HFFc6 (cell line): Measurements from ENCODE around the gene OR56B1. TPM values are rescaled to one million over a fixed set of nuclear protein-coding genes. Genes with fewer than 3 reads are reported as not detected.

Experiments used
- DNase-seq: peaks from one replicate; pipeline ENCODE4 v3.0.0-alpha.2; 2018
- H3K27ac Mint-ChIP-seq: 2 replicates; pipeline ENCODE4 v1.8.0; 2020; ENCODE audit warnings: mild to moderate bottlenecking, mixed read lengths
- H3K27me3 Mint-ChIP-seq: 2 replicates; pipeline ENCODE4 v1.8.0; 2021; ENCODE audit warnings: mild to moderate bottlenecking, moderate library complexity, mixed read lengths; ENCODE audit not compliant: insufficient read depth
- H3K36me3 Mint-ChIP-seq: 2 replicates; pipeline ENCODE4 v1.8.0; 2021; ENCODE audit warnings: low read depth, mixed read lengths
- H3K4me1 Mint-ChIP-seq: 2 replicates; pipeline ENCODE4 v1.8.0; 2020; ENCODE audit warnings: low read depth, mixed read lengths
- H3K4me3 Mint-ChIP-seq: 2 replicates; pipeline ENCODE4 v1.8.0; 2020; ENCODE audit warnings: mild to moderate bottlenecking, moderate library complexity, mixed read lengths
- H3K9me3 Mint-ChIP-seq: 2 replicates; pipeline ENCODE4 v1.8.0; 2020; ENCODE audit warnings: mild to moderate bottlenecking, mixed read lengths
- total RNA-seq, 6 experiments: library from RNA; stranded (reverse); fragmentation: NEBNext Ultra II Directional; extraction: Animal tissue kit (Norgen Biotek cat#: 25700); gene quantifications; 2 replicates in 1 of 6; 3 replicates in 5 of 6; pipeline ENCODE4 v1.2.3, GENCODE V29; 2021
- TF ChIP-seq, protein P1 (sequence below): fragments of 200-600 bp; sonication (generic); IDR thresholded peaks from 2 replicates; pipeline ENCODE4 v1.5.0; 2021; ENCODE audit warnings: antibody characterized with exemption, mild to moderate bottlenecking

OR56B1 gene
- total RNA-seq, 6 experiments from 2014 or later: not detected

- Mint-ChIP-seq H3K4me3 (no peak within 1 kb of the TSS), H3K36me3 (no peaks in the 10 kb centered on the region), H3K27ac (no peak within 1 kb of the TSS), H3K4me1 (no peaks in the 10 kb centered on the region), H3K27me3 (no peaks in the 10 kb centered on the region), H3K9me3 (no peaks in the 10 kb centered on the region)
- DNase-seq: no peak
- TF ChIP-seq, protein P1, sequence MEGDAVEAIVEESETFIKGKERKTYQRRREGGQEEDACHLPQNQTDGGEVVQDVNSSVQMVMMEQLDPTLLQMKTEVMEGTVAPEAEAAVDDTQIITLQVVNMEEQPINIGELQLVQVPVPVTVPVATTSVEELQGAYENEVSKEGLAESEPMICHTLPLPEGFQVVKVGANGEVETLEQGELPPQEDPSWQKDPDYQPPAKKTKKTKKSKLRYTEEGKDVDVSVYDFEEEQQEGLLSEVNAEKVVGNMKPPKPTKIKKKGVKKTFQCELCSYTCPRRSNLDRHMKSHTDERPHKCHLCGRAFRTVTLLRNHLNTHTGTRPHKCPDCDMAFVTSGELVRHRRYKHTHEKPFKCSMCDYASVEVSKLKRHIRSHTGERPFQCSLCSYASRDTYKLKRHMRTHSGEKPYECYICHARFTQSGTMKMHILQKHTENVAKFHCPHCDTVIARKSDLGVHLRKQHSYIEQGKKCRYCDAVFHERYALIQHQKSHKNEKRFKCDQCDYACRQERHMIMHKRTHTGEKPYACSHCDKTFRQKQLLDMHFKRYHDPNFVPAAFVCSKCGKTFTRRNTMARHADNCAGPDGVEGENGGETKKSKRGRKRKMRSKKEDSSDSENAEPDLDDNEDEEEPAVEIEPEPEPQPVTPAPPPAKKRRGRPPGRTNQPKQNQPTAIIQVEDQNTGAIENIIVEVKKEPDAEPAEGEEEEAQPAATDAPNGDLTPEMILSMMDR: no peak
Measured at GRCh38 chr11:5753943-5754342, 17.7 kb downstream of the OR56B1 start, which contains the start of gene OR52N4. Gene OR52N4, plus strand, starts transcription at chr11:5754243. Its CDS starts 498 bp downstream, at chr11:5754741.

DNA sequence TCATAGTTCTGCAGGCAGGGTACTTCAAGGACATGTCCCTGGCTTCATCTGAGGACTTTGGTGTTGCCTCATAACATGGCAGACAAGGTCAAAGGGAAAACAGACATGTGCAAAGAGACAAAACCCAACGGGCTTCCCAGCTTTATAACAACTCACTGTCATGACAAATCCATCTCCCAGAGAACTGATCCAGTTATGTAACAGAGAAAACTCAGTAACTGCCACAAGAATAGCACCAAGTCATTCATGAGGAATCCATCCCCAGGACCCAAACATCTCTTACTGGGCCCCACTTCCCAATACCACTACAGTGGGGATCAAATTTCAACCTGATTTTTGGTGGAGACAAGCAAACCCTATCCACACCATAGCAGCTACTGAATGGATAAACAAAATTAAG lies 30.8 kb downstream of the OR56B1 start:
- H3K4me3 Mint-ChIP-seq: no peak overlapping the region
- H3K9me3 Mint-ChIP-seq: no peaks in the 10 kb centered on the region

DNA sequence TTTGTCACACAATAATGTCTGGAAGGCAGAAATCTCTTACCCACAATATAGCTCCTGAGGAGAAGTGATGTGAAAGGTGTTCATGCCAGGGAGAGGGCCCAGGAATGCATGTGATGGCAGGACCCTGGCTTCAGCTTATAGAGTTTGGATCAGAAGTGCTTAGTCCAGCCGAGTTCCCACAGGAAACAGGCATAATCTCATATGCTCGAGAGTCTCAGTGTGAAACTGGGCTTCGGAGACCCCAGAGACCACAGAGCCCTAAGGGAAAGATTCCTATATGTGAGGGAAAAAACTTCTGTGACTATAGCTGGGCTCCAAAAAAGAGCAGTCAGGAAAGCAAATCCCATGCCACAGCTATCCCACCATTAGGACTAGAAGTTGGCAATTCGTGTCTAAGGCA lies 47.0 kb downstream of the OR56B1 start, which contains the start of gene OR52N5:
Gene OR52N5, minus strand, starts transcription at position 101 of the 400 bp plus-strand sequence. CDS start 4,721 bp downstream, outside the sequence.
- Mint-ChIP-seq H3K9me3 (no peaks in the 10 kb centered on the region), H3K4me1 (no peaks in the 10 kb centered on the region), H3K4me3 (no peak within 1 kb of the TSS), H3K36me3 (no peaks in the 10 kb centered on the region), H3K27ac (no peak within 1 kb of the TSS), H3K27me3 (peaks cover 4% of the 10 kb centered on the region)
- TF ChIP-seq, protein P1: no peak
- DNase-seq: no peak

More for the DNA sequence above, 30.8 kb downstream of the OR56B1 start:
- no peaks in the 10 kb centered on the region for H3K4me1 Mint-ChIP-seq
- H3K36me3 Mint-ChIP-seq: no peaks in the 10 kb centered on the region
- TF ChIP-seq, protein P1: no peak
- no peaks in the 10 kb centered on the region for H3K27me3 Mint-ChIP-seq
- no peak overlapping the region for H3K27ac Mint-ChIP-seq
- DNase-seq: no peak

Other genes with a start within 250 kb of the OR56B1 start
- gene OR52D1, start 247.8 kb upstream of the OR56B1 start, total RNA-seq: not detected
- gene UBQLN3, start 226.5 kb upstream of the OR56B1 start, total RNA-seq: not detected
- under 1 TPM in 5 of 6 experiments, not detected in 1; 0.07 to 0.17 (median 0.11) TPM for gene UBQLNL, start 219.7 kb upstream of the OR56B1 start, total RNA-seq
- gene OR52H1, start 187.9 kb upstream of the OR56B1 start, total RNA-seq: not detected
- gene OR52B6, start 155.6 kb upstream of the OR56B1 start, total RNA-seq: not detected
- 1 to 10 TPM; 4.0 to 9.0 (median 6.6) TPM for gene TRIM6, start 139.8 kb upstream of the OR56B1 start, total RNA-seq
- 1 to 10 TPM; 3.8 to 6.9 (median 4.9) TPM for gene TRIM34, start 111.4 kb upstream of the OR56B1 start, total RNA-seq
- 10 to 100 TPM; 35.7 to 49.4 (median 43.5) TPM for gene TRIM5, start 51.4 kb upstream of the OR56B1 start, total RNA-seq
- 100 to 1,000 TPM in 5 of 6 experiments, 10 to 100 TPM in 1; 77.9 to 131 (median 118) TPM for gene TRIM22, start 46.7 kb upstream of the OR56B1 start, total RNA-seq
- not detected for gene OR52N4, start 17.8 kb downstream of the OR56B1 start, total RNA-seq
- not detected for gene OR52N5, start 46.9 kb downstream of the OR56B1 start, total RNA-seq
- not detected for gene OR52N1, start 54.8 kb downstream of the OR56B1 start, total RNA-seq
- gene OR52N2, start 72.5 kb downstream of the OR56B1 start, total RNA-seq: not detected
- gene OR52E6, start 105.4 kb downstream of the OR56B1 start, total RNA-seq: not detected
- gene OR52E8, start 121.2 kb downstream of the OR56B1 start, total RNA-seq: not detected
- not detected for gene OR52E4, start 144.2 kb downstream of the OR56B1 start, total RNA-seq
- not detected for gene OR52E5, start 156.8 kb downstream of the OR56B1 start, total RNA-seq
- gene OR56A3, start 205.8 kb downstream of the OR56B1 start, total RNA-seq: not detected
- gene OR56A5, start 232.0 kb downstream of the OR56B1 start, total RNA-seq: not detected